ENCODE results near the gene LRRC4B.
"Not testable (repeated sequence)": the region's sequence is repeated elsewhere in the genome, so short reads cannot be mapped to it uniquely, and the experiment has no call there.

Gene LRRC4B

GRCh38 chr19:50534478-50534877 lies 33.8 kb downstream of the LRRC4B start:
- Mint-ChIP-seq H3K9me3 (peaks cover 6% of the 10 kb centered on the region), H3K4me1 (ENCODE audit: low read depth) (peaks cover 5% of the 10 kb centered on the region), H3K36me3 (ENCODE audit: low read depth) (no peaks in the 10 kb centered on the region), H3K27ac (no peak overlapping the region), H3K4me3 (no peak overlapping the region), H3K27me3 (peaks cover 41% of the 10 kb centered on the region)
- DNase-seq: no peak

GRCh38 chr19:50532952-50533351 lies 35.3 kb downstream of the LRRC4B start:
- no peak for DNase-seq
- H3K36me3 Mint-ChIP-seq (ENCODE audit: low read depth): no peaks in the 10 kb centered on the region
- peaks cover 5% of the 10 kb centered on the region for H3K4me1 Mint-ChIP-seq (ENCODE audit: low read depth)
- no peak overlapping the region for H3K27ac Mint-ChIP-seq
- peaks cover 43% of the 10 kb centered on the region for H3K27me3 Mint-ChIP-seq
- peaks cover 6% of the 10 kb centered on the region for H3K9me3 Mint-ChIP-seq
- H3K4me3 Mint-ChIP-seq: no peak overlapping the region

GRCh38 chr19:50531171-50531612 lies 37.0 kb downstream of the LRRC4B start:
- Mint-ChIP-seq H3K4me1 (ENCODE audit: low read depth) (peaks cover 2% of the 10 kb centered on the region), H3K4me3 (no peak overlapping the region), H3K27me3 (peaks cover 37% of the 10 kb centered on the region), H3K27ac (no peak overlapping the region), H3K36me3 (ENCODE audit: low read depth) (no peaks in the 10 kb centered on the region), H3K9me3 (peaks cover 6% of the 10 kb centered on the region)
- DNase-seq: no peak

- not testable (repeated sequence) for H3K27ac Mint-ChIP-seq; H3K9me3 Mint-ChIP-seq; DNase-seq; H3K4me3 Mint-ChIP-seq; H3K36me3 Mint-ChIP-seq (ENCODE audit: low read depth); H3K4me1 Mint-ChIP-seq (ENCODE audit: low read depth)
- H3K27me3 Mint-ChIP-seq: peaks cover 29% of the 10 kb centered on the region
These were observed 40.2 kb downstream of the LRRC4B start for GRCh38 chr19:50528052-50528451.

- Mint-ChIP-seq H3K4me3 (no peak overlapping the region), H3K27me3 (peaks cover 9% of the 10 kb centered on the region), H3K36me3 (ENCODE audit: low read depth) (no peaks in the 10 kb centered on the region), H3K27ac (no peak overlapping the region), H3K9me3 (no peaks in the 10 kb centered on the region), H3K4me1 (ENCODE audit: low read depth) (no peaks in the 10 kb centered on the region)
- no peak for DNase-seq
These were observed 45.4 kb downstream of the LRRC4B start for GRCh38 chr19:50522881-50523280.

- H3K9me3 Mint-ChIP-seq: no peaks in the 10 kb centered on the region
- H3K4me1 Mint-ChIP-seq (ENCODE audit: low read depth): no peaks in the 10 kb centered on the region
- no peak overlapping the region for H3K27ac Mint-ChIP-seq
- no peaks in the 10 kb centered on the region for H3K36me3 Mint-ChIP-seq (ENCODE audit: low read depth)
- no peak for DNase-seq
- H3K4me3 Mint-ChIP-seq: no peak overlapping the region
- H3K27me3 Mint-ChIP-seq: peaks cover 11% of the 10 kb centered on the region
These were observed 47.3 kb downstream of the LRRC4B start for GRCh38 chr19:50520822-50521465.

GRCh38 chr19:50519006-50519575 lies 49.1 kb downstream of the LRRC4B start:
- Mint-ChIP-seq H3K9me3 (no peaks in the 10 kb centered on the region), H3K27ac (no peak overlapping the region), H3K4me1 (ENCODE audit: low read depth) (peaks cover 1% of the 10 kb centered on the region), H3K36me3 (ENCODE audit: low read depth) (no peaks in the 10 kb centered on the region), H3K27me3 (peaks cover 21% of the 10 kb centered on the region), H3K4me3 (no peak overlapping the region)
- no peak for DNase-seq

- no peaks in the 10 kb centered on the region for H3K9me3 Mint-ChIP-seq
- H3K4me3 Mint-ChIP-seq: no peak overlapping the region
- H3K27me3 Mint-ChIP-seq: peaks cover 23% of the 10 kb centered on the region
- no peaks in the 10 kb centered on the region for H3K36me3 Mint-ChIP-seq (ENCODE audit: low read depth)
- H3K27ac Mint-ChIP-seq: no peak overlapping the region
- DNase-seq: no peak
- H3K4me1 Mint-ChIP-seq (ENCODE audit: low read depth): peaks cover 1% of the 10 kb centered on the region
These were observed 49.9 kb downstream of the LRRC4B start for GRCh38 chr19:50518091-50519005.

- DNase-seq: no peak
- no peak overlapping the region for H3K4me3 Mint-ChIP-seq
- peaks cover 1% of the 10 kb centered on the region for H3K4me1 Mint-ChIP-seq (ENCODE audit: low read depth)
- no peaks in the 10 kb centered on the region for H3K9me3 Mint-ChIP-seq
- H3K27ac Mint-ChIP-seq: no peak overlapping the region
- peaks cover 23% of the 10 kb centered on the region for H3K27me3 Mint-ChIP-seq
- H3K36me3 Mint-ChIP-seq (ENCODE audit: low read depth): no peaks in the 10 kb centered on the region
These were observed 50.5 kb downstream of the LRRC4B start for GRCh38 chr19:50517704-50518075.

GRCh38 chr19:50516964-50517703 lies 51.1 kb downstream of the LRRC4B start:
- H3K4me3 Mint-ChIP-seq: no peak overlapping the region
- no peaks in the 10 kb centered on the region for H3K9me3 Mint-ChIP-seq
- H3K4me1 Mint-ChIP-seq (ENCODE audit: low read depth): peaks cover 1% of the 10 kb centered on the region
- H3K27me3 Mint-ChIP-seq: peaks cover 23% of the 10 kb centered on the region
- DNase-seq: no peak
- H3K27ac Mint-ChIP-seq: no peak overlapping the region
- H3K36me3 Mint-ChIP-seq (ENCODE audit: low read depth): no peaks in the 10 kb centered on the region

- Mint-ChIP-seq H3K27ac (no peak overlapping the region), H3K36me3 (ENCODE audit: low read depth) (no peaks in the 10 kb centered on the region), H3K4me3 (no peak overlapping the region), H3K4me1 (ENCODE audit: low read depth) (peaks cover 6% of the 10 kb centered on the region), H3K9me3 (no peaks in the 10 kb centered on the region), H3K27me3 (peaks cover 23% of the 10 kb centered on the region)
- DNase-seq: no peak
These were observed 51.8 kb downstream of the LRRC4B start for GRCh38 chr19:50516456-50516855.

GRCh38 chr19:50515168-50515561 lies 53.1 kb downstream of the LRRC4B start:
- Mint-ChIP-seq H3K4me3 (no peak overlapping the region), H3K4me1 (ENCODE audit: low read depth) (peaks cover 12% of the 10 kb centered on the region), H3K9me3 (no peaks in the 10 kb centered on the region), H3K27ac (no peak overlapping the region), H3K27me3 (peaks cover 20% of the 10 kb centered on the region), H3K36me3 (ENCODE audit: low read depth) (peaks cover 5% of the 10 kb centered on the region)
- DNase-seq: no peak

- Mint-ChIP-seq H3K4me3 (no peak overlapping the region), H3K27ac (no peak overlapping the region), H3K9me3 (no peaks in the 10 kb centered on the region)
These were observed 53.7 kb downstream of the LRRC4B start for GRCh38 chr19:50514346-50515167.

More at GRCh38 chr19:50514346-50515167, 53.7 kb downstream of the LRRC4B start:
- H3K27me3 Mint-ChIP-seq: peaks cover 20% of the 10 kb centered on the region
- no peak for DNase-seq
- H3K36me3 Mint-ChIP-seq (ENCODE audit: low read depth): peaks cover 5% of the 10 kb centered on the region
- peaks cover 12% of the 10 kb centered on the region for H3K4me1 Mint-ChIP-seq (ENCODE audit: low read depth)

Data from activated T-cell treated with anti-CD3 and anti-CD28 coated beads, Interleukin-2, amount 50 U/mL, for 24 hours (primary cell).